ENCODE results near the gene PPIP5K1. TPM values are rescaled to one million over a fixed set of nuclear protein-coding genes. Genes with fewer than 3 reads are reported as not detected.

PPIP5K1 gene
- total and polyA plus RNA-seq, 2 of the 4 experiments (the other 2 are of a cell fraction) = 12.7 to 14.2 TPM

DNA sequence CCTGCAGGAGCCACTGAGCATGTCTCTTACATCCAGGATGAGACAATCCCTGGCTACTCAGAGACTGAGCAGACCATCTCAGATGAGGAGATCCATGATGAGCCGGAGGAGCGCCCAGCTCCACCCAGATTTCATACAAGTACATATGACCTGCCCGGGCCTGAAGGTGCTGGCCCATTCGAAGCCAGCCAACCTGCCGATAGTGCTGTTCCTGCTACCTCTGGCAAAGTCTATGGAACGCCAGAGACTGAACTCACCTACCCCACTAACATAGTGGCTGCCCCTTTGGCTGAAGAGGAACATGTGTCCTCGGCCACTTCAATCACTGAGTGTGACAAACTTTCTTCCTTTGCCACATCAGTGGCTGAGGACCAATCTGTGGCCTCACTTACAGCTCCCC is 66.4 kb downstream of the PPIP5K1 start:
- POLR2A ChIA-PET (ENCODE audit: unreplicated experiment) = no interaction called here

More for the DNA sequence above, 66.4 kb downstream of the PPIP5K1 start:
- Histone ChIP-seq H4K5ac (ENCODE audit: low read depth, low read length) (no peak overlapping the region), H2BK5ac (ENCODE audit: low read depth, low read length, poor library complexity, severe bottlenecking) (no peak overlapping the region), H3K9ac (ENCODE audit: low read depth, low read length) (no peak overlapping the region), H3K27me3 (ENCODE audit: control insufficient read depth, insufficient read depth, low read length) (no peaks in the 10 kb centered on the region), H3K4ac (ENCODE audit: low read depth, low read length) (no peak overlapping the region), H4K20me1 (ENCODE audit: insufficient read depth, low read length) (peaks cover 68% of the 10 kb centered on the region), H2AK5ac (ENCODE audit: low read depth, low read length) (no peak overlapping the region), H2BK20ac (ENCODE audit: low read depth, low read length) (no peak overlapping the region), H2BK120ac (ENCODE audit: low read depth, low read length) (no peak overlapping the region), H3K9me3 (ENCODE audit: control insufficient read depth, insufficient read depth, low read length) (no peaks in the 10 kb centered on the region), H4K8ac (ENCODE audit: low read depth in 2 of 2, low read length in 2 of 2) (no peak overlapping the region), H3K79me1 (ENCODE audit: low read depth in 1 of 2, low read length in 2 of 2) (peaks cover 29 to 84% of the 10 kb centered on the region in 2 experiments), H3K4me3 (ENCODE audit: insufficient read depth, low read depth, low read length) (no peak overlapping the region), H2BK15ac (ENCODE audit: low read depth, low read length) (no peak overlapping the region), H3K14ac (replicated peaks; ENCODE audit: low read depth, low read length) (no peak overlapping the region), H3K18ac (ENCODE audit: low read depth, low read length) (no peak overlapping the region), H3K4me1 (ENCODE audit: control insufficient read depth, insufficient read depth, low read length) (peaks cover 5% of the 10 kb centered on the region; the same call in 1 of the 2 replicates), H3K27ac (ENCODE audit: insufficient read depth, low read length) (no peak overlapping the region), H3K36me3 (ENCODE audit: control insufficient read depth, insufficient read depth, low read length) (peaks cover 65% of the 10 kb centered on the region), H4K91ac (ENCODE audit: insufficient read depth, low read depth, low read length) (no peak overlapping the region), H3K23ac (ENCODE audit: low read depth, low read length) (no peak overlapping the region), H3K56ac (ENCODE audit: extremely low read depth, insufficient read depth, low read length) (no peak overlapping the region), H3K4me2 (ENCODE audit: low read depth, low read length) (no peak overlapping the region), H2AK9ac (replicated peaks; ENCODE audit: low read depth, low read length, poor library complexity) (no peak overlapping the region), H2AFZ (replicated peaks; ENCODE audit: low read length, poor library complexity) (no peak overlapping the region), H3K9me1 (ENCODE audit: insufficient read depth, low read length) (peaks cover 46% of the 10 kb centered on the region)
- ATAC-seq (ENCODE audit: low read depth) (no peak), DNase-seq (no peak)
- dilution Hi-C loops (cut with HindIII; ENCODE audit: low sequenced_read_pairs, unreplicated experiment) (no loop called here), intact Hi-C loops (cut with micrococcal nuclease) (no loop called here), in situ Hi-C loops (cut with MboI; ENCODE audit: low sequenced_read_pairs) (no loop called here)
- WGBS, 2 experiments (ENCODE audit: extremely low coverage in 2 of 2, insufficient read length in 1 of 2) = 100% methylated on average over 3 of the region's 7 CpGs; no CpG with 5 or more reads in 1 of the 2 experiments
- no TSS peak for BruUV-seq (replicated peaks)
- CTCF ChIA-PET = no interaction called here
- TF ChIP-seq BHLHE40 (IDR thresholded peaks at IDR 0.05; ENCODE audit: low read depth, low read length) (no peak), SMC3 (IDR thresholded peaks at IDR 0.05; ENCODE audit: low read depth, low read length) (no peak), RAD21 (IDR thresholded peaks at IDR 0.05; ENCODE audit: low read length) (no peak), CEBPB (IDR thresholded peaks at IDR 0.05; ENCODE audit: low read depth, low read length) (no peak), MAZ (IDR thresholded peaks at IDR 0.05; ENCODE audit: borderline replicate concordance, low read depth, low read length) (no peak), POLR2A (IDR thresholded peaks at IDR 0.05; ENCODE audit: low read depth, low read length) (no peak), MAFK (IDR thresholded peaks at IDR 0.05; ENCODE audit: low read depth, low read length) (no peak), FOS (IDR thresholded peaks at IDR 0.05; ENCODE audit: low read depth, low read length) (no peak), MXI1 (IDR thresholded peaks at IDR 0.05; ENCODE audit: borderline replicate concordance, low read depth, low read length) (no peak)
- TF ChIP-seq, protein P1, sequence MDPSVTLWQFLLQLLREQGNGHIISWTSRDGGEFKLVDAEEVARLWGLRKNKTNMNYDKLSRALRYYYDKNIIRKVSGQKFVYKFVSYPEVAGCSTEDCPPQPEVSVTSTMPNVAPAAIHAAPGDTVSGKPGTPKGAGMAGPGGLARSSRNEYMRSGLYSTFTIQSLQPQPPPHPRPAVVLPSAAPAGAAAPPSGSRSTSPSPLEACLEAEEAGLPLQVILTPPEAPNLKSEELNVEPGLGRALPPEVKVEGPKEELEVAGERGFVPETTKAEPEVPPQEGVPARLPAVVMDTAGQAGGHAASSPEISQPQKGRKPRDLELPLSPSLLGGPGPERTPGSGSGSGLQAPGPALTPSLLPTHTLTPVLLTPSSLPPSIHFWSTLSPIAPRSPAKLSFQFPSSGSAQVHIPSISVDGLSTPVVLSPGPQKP (IDR thresholded peaks at IDR 0.05; ENCODE audit: borderline replicate concordance, low read depth, low read length) = no peak
- TF ChIP-seq, protein P2, sequence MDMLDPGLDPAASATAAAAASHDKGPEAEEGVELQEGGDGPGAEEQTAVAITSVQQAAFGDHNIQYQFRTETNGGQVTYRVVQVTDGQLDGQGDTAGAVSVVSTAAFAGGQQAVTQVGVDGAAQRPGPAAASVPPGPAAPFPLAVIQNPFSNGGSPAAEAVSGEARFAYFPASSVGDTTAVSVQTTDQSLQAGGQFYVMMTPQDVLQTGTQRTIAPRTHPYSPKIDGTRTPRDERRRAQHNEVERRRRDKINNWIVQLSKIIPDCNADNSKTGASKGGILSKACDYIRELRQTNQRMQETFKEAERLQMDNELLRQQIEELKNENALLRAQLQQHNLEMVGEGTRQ (IDR thresholded peaks at IDR 0.05; ENCODE audit: low read depth, low read length) = no peak
